ENCODE results near the gene MED23. TPM values are rescaled to one million over a fixed set of nuclear protein-coding genes. Genes with fewer than 3 reads are reported as not detected.

The MED23 gene
- total and polyA plus RNA-seq, 2 experiments from 2014 or later, result 8.6 to 23.6 TPM

DNA sequence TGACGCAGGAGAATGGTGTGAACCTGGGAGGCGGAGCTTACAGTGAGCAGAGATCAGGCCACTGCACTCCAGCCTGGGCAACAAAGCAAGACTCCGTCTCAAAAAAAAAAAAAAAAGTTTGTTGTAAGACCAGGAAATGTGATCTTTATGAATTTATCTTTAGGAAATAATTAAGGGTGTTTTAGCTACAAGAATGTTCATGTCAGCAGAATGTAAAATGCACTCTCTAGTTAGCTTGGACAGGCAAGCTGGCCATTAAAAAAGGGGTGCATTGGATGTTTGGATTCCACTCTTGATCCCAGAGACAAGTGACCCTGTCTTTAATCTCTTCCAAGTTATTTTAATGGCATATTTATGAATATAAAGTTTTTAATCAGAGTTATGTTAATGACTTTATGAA is 28.6 kb upstream of the MED23 start:
- ATAC-seq, result no peak
- H3K36me3 Mint-ChIP-seq (ENCODE audit: low read depth), result no peaks in the 10 kb centered on the region

More for the DNA sequence above, 28.6 kb upstream of the MED23 start:
- no peak overlapping the region for H3K27ac ChIP-seq (ENCODE audit: low read depth)
- no peak overlapping the region for H3K27ac Mint-ChIP-seq
- TF ChIP-seq EZH2 (IDR thresholded peaks at IDR 0.05; ENCODE audit: low read depth, unreplicated experiment), result no peak
- TF ChIP-seq, protein P1, sequence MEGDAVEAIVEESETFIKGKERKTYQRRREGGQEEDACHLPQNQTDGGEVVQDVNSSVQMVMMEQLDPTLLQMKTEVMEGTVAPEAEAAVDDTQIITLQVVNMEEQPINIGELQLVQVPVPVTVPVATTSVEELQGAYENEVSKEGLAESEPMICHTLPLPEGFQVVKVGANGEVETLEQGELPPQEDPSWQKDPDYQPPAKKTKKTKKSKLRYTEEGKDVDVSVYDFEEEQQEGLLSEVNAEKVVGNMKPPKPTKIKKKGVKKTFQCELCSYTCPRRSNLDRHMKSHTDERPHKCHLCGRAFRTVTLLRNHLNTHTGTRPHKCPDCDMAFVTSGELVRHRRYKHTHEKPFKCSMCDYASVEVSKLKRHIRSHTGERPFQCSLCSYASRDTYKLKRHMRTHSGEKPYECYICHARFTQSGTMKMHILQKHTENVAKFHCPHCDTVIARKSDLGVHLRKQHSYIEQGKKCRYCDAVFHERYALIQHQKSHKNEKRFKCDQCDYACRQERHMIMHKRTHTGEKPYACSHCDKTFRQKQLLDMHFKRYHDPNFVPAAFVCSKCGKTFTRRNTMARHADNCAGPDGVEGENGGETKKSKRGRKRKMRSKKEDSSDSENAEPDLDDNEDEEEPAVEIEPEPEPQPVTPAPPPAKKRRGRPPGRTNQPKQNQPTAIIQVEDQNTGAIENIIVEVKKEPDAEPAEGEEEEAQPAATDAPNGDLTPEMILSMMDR (conservative IDR thresholded peaks at IDR 0.05; ENCODE audit: low read depth in 2 of 2), result no peak
- TF ChIP-seq, protein P2, sequence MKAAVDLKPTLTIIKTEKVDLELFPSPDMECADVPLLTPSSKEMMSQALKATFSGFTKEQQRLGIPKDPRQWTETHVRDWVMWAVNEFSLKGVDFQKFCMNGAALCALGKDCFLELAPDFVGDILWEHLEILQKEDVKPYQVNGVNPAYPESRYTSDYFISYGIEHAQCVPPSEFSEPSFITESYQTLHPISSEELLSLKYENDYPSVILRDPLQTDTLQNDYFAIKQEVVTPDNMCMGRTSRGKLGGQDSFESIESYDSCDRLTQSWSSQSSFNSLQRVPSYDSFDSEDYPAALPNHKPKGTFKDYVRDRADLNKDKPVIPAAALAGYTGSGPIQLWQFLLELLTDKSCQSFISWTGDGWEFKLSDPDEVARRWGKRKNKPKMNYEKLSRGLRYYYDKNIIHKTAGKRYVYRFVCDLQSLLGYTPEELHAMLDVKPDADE (IDR thresholded peaks at IDR 0.05), result no peak
- TF ChIP-seq CREB1 (CRISPR knock-in tag; IDR thresholded peaks at IDR 0.05; ENCODE audit: low read depth), result no peak
- TF ChIP-seq ZNF331 (CRISPR knock-in tag; IDR thresholded peaks at IDR 0.05; ENCODE audit: low read depth), result no peak
- TF ChIP-seq, protein P3, sequence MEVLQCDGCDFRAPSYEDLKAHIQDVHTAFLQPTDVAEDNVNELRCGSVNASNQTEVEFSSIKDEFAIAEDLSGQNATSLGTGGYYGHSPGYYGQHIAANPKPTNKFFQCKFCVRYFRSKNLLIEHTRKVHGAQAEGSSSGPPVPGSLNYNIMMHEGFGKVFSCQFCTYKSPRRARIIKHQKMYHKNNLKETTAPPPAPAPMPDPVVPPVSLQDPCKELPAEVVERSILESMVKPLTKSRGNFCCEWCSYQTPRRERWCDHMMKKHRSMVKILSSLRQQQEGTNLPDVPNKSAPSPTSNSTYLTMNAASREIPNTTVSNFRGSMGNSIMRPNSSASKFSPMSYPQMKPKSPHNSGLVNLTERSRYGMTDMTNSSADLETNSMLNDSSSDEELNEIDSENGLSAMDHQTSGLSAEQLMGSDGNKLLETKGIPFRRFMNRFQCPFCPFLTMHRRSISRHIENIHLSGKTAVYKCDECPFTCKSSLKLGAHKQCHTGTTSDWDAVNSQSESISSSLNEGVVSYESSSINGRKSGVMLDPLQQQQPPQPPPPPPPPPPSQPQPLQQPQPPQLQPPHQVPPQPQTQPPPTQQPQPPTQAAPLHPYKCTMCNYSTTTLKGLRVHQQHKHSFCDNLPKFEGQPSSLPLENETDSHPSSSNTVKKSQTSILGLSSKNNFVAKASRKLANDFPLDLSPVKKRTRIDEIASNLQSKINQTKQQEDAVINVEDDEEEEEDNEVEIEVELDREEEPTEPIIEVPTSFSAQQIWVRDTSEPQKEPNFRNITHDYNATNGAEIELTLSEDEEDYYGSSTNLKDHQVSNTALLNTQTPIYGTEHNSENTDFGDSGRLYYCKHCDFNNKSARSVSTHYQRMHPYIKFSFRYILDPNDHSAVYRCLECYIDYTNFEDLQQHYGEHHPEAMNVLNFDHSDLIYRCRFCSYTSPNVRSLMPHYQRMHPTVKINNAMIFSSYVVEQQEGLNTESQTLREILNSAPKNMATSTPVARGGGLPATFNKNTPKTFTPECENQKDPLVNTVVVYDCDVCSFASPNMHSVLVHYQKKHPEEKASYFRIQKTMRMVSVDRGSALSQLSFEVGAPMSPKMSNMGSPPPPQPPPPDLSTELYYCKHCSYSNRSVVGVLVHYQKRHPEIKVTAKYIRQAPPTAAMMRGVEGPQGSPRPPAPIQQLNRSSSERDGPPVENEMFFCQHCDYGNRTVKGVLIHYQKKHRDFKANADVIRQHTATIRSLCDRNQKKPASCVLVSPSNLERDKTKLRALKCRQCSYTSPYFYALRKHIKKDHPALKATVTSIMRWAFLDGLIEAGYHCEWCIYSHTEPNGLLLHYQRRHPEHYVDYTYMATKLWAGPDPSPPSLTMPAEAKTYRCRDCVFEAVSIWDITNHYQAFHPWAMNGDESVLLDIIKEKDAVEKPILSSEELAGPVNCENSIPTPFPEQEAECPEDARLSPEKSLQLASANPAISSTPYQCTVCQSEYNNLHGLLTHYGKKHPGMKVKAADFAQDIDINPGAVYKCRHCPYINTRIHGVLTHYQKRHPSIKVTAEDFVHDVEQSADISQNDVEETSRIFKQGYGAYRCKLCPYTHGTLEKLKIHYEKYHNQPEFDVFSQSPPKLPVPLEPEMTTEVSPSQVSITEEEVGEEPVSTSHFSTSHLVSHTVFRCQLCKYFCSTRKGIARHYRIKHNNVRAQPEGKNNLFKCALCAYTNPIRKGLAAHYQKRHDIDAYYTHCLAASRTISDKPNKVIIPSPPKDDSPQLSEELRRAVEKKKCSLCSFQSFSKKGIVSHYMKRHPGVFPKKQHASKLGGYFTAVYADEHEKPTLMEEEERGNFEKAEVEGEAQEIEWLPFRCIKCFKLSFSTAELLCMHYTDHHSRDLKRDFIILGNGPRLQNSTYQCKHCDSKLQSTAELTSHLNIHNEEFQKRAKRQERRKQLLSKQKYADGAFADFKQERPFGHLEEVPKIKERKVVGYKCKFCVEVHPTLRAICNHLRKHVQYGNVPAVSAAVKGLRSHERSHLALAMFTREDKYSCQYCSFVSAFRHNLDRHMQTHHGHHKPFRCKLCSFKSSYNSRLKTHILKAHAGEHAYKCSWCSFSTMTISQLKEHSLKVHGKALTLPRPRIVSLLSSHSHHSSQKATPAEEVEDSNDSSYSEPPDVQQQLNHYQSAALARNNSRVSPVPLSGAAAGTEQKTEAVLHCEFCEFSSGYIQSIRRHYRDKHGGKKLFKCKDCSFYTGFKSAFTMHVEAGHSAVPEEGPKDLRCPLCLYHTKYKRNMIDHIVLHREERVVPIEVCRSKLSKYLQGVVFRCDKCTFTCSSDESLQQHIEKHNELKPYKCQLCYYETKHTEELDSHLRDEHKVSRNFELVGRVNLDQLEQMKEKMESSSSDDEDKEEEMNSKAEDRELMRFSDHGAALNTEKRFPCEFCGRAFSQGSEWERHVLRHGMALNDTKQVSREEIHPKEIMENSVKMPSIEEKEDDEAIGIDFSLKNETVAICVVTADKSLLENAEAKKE (CRISPR knock-in tag; IDR thresholded peaks at IDR 0.05), result no peak
- TF ChIP-seq JUNB (IDR thresholded peaks at IDR 0.05; ENCODE audit: unreplicated experiment), result no peak
- no peak for TF ChIP-seq EZH2phosphoT487 (IDR thresholded peaks at IDR 0.05; ENCODE audit: unreplicated experiment)
- no peak for TF ChIP-seq STAT1 (IDR thresholded peaks at IDR 0.05; ENCODE audit: unreplicated experiment)
- TF ChIP-seq, protein P4, sequence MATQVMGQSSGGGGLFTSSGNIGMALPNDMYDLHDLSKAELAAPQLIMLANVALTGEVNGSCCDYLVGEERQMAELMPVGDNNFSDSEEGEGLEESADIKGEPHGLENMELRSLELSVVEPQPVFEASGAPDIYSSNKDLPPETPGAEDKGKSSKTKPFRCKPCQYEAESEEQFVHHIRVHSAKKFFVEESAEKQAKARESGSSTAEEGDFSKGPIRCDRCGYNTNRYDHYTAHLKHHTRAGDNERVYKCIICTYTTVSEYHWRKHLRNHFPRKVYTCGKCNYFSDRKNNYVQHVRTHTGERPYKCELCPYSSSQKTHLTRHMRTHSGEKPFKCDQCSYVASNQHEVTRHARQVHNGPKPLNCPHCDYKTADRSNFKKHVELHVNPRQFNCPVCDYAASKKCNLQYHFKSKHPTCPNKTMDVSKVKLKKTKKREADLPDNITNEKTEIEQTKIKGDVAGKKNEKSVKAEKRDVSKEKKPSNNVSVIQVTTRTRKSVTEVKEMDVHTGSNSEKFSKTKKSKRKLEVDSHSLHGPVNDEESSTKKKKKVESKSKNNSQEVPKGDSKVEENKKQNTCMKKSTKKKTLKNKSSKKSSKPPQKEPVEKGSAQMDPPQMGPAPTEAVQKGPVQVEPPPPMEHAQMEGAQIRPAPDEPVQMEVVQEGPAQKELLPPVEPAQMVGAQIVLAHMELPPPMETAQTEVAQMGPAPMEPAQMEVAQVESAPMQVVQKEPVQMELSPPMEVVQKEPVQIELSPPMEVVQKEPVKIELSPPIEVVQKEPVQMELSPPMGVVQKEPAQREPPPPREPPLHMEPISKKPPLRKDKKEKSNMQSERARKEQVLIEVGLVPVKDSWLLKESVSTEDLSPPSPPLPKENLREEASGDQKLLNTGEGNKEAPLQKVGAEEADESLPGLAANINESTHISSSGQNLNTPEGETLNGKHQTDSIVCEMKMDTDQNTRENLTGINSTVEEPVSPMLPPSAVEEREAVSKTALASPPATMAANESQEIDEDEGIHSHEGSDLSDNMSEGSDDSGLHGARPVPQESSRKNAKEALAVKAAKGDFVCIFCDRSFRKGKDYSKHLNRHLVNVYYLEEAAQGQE (IDR thresholded peaks at IDR 0.05; ENCODE audit: unreplicated experiment), result no peak
- no peak for TF ChIP-seq ZNF114 (CRISPR knock-in tag; IDR thresholded peaks at IDR 0.05)
- TF ChIP-seq POLR2AphosphoS5 (IDR thresholded peaks at IDR 0.05; ENCODE audit: low read depth), result no peak
- no peak for TF ChIP-seq NANOG (IDR thresholded peaks at IDR 0.05; ENCODE audit: borderline replicate concordance)
- H3K4me2 ChIP-seq, result no peak overlapping the region
- DNase-seq (ENCODE audit: low spot score), result no peak
- H3K4me1 ChIP-seq (ENCODE audit: insufficient read depth), result no peaks in the 10 kb centered on the region
- no peaks in the 10 kb centered on the region for H3K79me2 ChIP-seq (replicated peaks; ENCODE audit: insufficient read depth)
- 0 out of 2 replicates have a peak, but pooled peaks cover 2% of the 10 kb centered on the region for H3K9me2 ChIP-seq (ENCODE audit: insufficient read depth)
- H4K20me1 ChIP-seq (replicated peaks; ENCODE audit: insufficient read depth), result no peaks in the 10 kb centered on the region
- no peaks in the 10 kb centered on the region for H3K27me3 ChIP-seq (ENCODE audit: insufficient read depth)
- H3K4me3 Mint-ChIP-seq, result no peak overlapping the region
- no peaks in the 10 kb centered on the region for H3F3A ChIP-seq (replicated peaks; ENCODE audit: low read depth)
- no peaks in the 10 kb centered on the region for H3K36me3 ChIP-seq (ENCODE audit: insufficient read depth)
- H3K9me3 Mint-ChIP-seq, result no peaks in the 10 kb centered on the region
- no peaks in the 10 kb centered on the region for H3K4me1 Mint-ChIP-seq
- H3K4me3 ChIP-seq, result no peak overlapping the region
- no peak overlapping the region for H2AFZ ChIP-seq
- H3K27me3 Mint-ChIP-seq (ENCODE audit: insufficient read depth, low read depth, poor library complexity), result peaks cover 3% of the 10 kb centered on the region
